Trophoblast cell (in vitro differentiated cells and primary cell): ENCODE data around the gene COL4A3.

Experiments
- DNase-seq, 2 donors: peaks; one replicate each; pipeline ENCODE4 v3.0.0-alpha.2; 2016
- H2AFZ ChIP-seq: 2 replicates; pipeline ENCODE4 v1.6.1; 2013; ENCODE audit warnings: low read length, moderate library complexity, mild to moderate bottlenecking; ENCODE audit not compliant: insufficient read depth, poor library complexity
- H2AK5ac ChIP-seq: 2 replicates; pipeline ENCODE4 v1.6.1; 2013; ENCODE audit warnings: mild to moderate bottlenecking, low read length
- H2BK120ac ChIP-seq: 2 replicates; pipeline ENCODE4 v1.6.1; 2013; ENCODE audit warnings: low read length, mild to moderate bottlenecking, moderate library complexity; ENCODE audit not compliant: insufficient read depth, poor library complexity
- H2BK12ac ChIP-seq: 2 replicates; pipeline ENCODE4 v1.6.1; 2013; ENCODE audit warnings: mild to moderate bottlenecking, low read length, moderate library complexity
- H2BK5ac ChIP-seq: 2 replicates; pipeline ENCODE4 v1.6.1; 2013; ENCODE audit warnings: low read length, low read depth, moderate library complexity, mild to moderate bottlenecking; ENCODE audit not compliant: poor library complexity
- H3K14ac ChIP-seq: 2 replicates; pipeline ENCODE4 v1.6.1; 2013; ENCODE audit warnings: mild to moderate bottlenecking, low read length
- H3K18ac ChIP-seq: 2 replicates; pipeline ENCODE4 v1.6.1; 2013; ENCODE audit warnings: mild to moderate bottlenecking, low read length
- H3K23ac ChIP-seq: 2 replicates; pipeline ENCODE4 v1.6.1; 2013; ENCODE audit warnings: low read length
- H3K27ac ChIP-seq: 2 replicates; pipeline ENCODE4 v1.5.1; 2013; ENCODE audit warnings: low read depth, mild to moderate bottlenecking, inconsistent platforms, low read length, moderate library complexity
- H3K27me3 ChIP-seq: 2 replicates; pipeline ENCODE4 v1.6.1; 2013; ENCODE audit warnings: inconsistent platforms, mild to moderate bottlenecking, low read length, moderate library complexity; ENCODE audit not compliant: insufficient read depth
- H3K36me3 ChIP-seq, 2 experiments: 1 replicate in 1 of 2; 2 replicates in 1 of 2; pipeline ENCODE4 v1.6.1; 2013; ENCODE audit warnings: low read length in 2 of 2, mild to moderate bottlenecking in 2 of 2, moderate library complexity in 1 of 2; ENCODE audit not compliant: insufficient read depth in 2 of 2, control insufficient read depth in 1 of 2
- H3K4ac ChIP-seq: 2 replicates; pipeline ENCODE4 v1.6.1; 2013; ENCODE audit warnings: low read depth, mild to moderate bottlenecking, low read length, moderate library complexity
- H3K4me1 ChIP-seq, 2 experiments: 1 replicate in 1 of 2; 2 replicates in 1 of 2; pipeline ENCODE4 v1.6.1; 2013; ENCODE audit warnings: low read length in 2 of 2, mild to moderate bottlenecking in 2 of 2, moderate library complexity in 1 of 2; ENCODE audit not compliant: insufficient read depth in 2 of 2, control insufficient read depth in 1 of 2
- H3K4me2 ChIP-seq: 2 replicates; pipeline ENCODE4 v1.6.1; 2013; ENCODE audit warnings: inconsistent platforms, mild to moderate bottlenecking, low read length, moderate library complexity
- H3K4me3 ChIP-seq: 2 replicates; pipeline ENCODE4 v1.5.1; 2013; ENCODE audit warnings: mild to moderate bottlenecking, low read depth, low read length, inconsistent platforms
- H3K79me1 ChIP-seq: one replicate; pipeline ENCODE4 v1.6.1; 2013; ENCODE audit warnings: low read length
- H3K79me2 ChIP-seq: 2 replicates; pipeline ENCODE4 v1.6.1; 2013; ENCODE audit warnings: low read length, mild to moderate bottlenecking; ENCODE audit not compliant: control insufficient read depth, insufficient read depth, poor library complexity
- H3K9ac ChIP-seq: 2 replicates; pipeline ENCODE4 v1.6.1; 2013; ENCODE audit warnings: mild to moderate bottlenecking, low read length
- H3K9me3 ChIP-seq: 2 replicates; pipeline ENCODE4 v1.6.1; 2013; ENCODE audit warnings: low read depth, mild to moderate bottlenecking, control low read depth, inconsistent platforms, low read length; ENCODE audit not compliant: insufficient read depth
- H4K12ac ChIP-seq: 2 replicates; pipeline ENCODE4 v1.6.1; 2013; ENCODE audit warnings: low read depth, mild to moderate bottlenecking, low read length, moderate library complexity
- H4K8ac ChIP-seq: 2 replicates; pipeline ENCODE4 v1.6.1; 2013; ENCODE audit warnings: low read depth, mild to moderate bottlenecking, low read length, moderate library complexity
- H4K91ac ChIP-seq: one replicate; pipeline ENCODE4 v1.6.1; 2013; ENCODE audit warnings: low read depth, mild to moderate bottlenecking, low read length, moderate library complexity
- WGBS: extraction: QIAGEN DNeasy Blood & Tissue Kit; methylation state at CpG from one replicate; pipeline ENCODE4 v1.1.7; 2013; ENCODE audit warnings: missing lambda C conversion rate; ENCODE audit not compliant: insufficient read length, insufficient coverage; ENCODE audit errors: extremely low coverage; 5-methylcytosine and 5-hydroxymethylcytosine counted together

COL4A3 gene

DNA sequence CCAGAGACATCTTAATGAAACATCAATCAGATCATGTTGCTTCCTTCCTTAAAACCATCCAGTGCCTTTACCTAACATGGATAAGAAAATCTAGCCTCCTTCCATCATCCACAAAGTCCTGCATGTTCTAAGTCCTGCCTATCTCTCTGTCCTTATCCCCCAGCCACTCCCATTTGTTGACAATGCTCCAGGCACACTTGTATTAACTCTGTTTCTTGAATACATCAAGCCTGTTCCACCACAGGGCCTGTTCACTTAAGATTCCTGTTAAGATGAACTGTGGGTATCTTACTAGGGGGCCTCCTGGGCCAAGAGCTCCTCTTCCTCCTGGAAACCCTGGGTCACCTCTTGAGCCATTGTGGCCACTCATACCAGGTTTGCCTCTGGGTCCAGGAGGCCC lies 46.1 kb upstream of the COL4A3 start:
- H3K4me3 ChIP-seq: no peak overlapping the region
- H2AK5ac ChIP-seq: no peak overlapping the region
- no peaks in the 10 kb centered on the region for H3K27me3 ChIP-seq
- no peak overlapping the region for H3K14ac ChIP-seq
- no peak overlapping the region for H3K27ac ChIP-seq
- no peak overlapping the region for H4K91ac ChIP-seq
- no peak overlapping the region for H3K4me2 ChIP-seq
- H2AFZ ChIP-seq: no peak overlapping the region
- DNase-seq: no peak
- H3K23ac ChIP-seq: no peak overlapping the region
- no peak overlapping the region for H2BK5ac ChIP-seq
- no peaks in the 10 kb centered on the region for H3K79me1 ChIP-seq
- no peaks in the 10 kb centered on the region for H3K4me1 ChIP-seq
- H4K12ac ChIP-seq: no peak overlapping the region
- no peak overlapping the region for H3K9ac ChIP-seq
- no peak overlapping the region for H3K18ac ChIP-seq
- no peaks in the 10 kb centered on the region for H3K9me3 ChIP-seq
- no peak overlapping the region for H2BK12ac ChIP-seq
- no peak overlapping the region for H3K4ac ChIP-seq
- no peak overlapping the region for H4K8ac ChIP-seq
- H3K79me2 ChIP-seq: no peaks in the 10 kb centered on the region
- H3K36me3 ChIP-seq: no peaks in the 10 kb centered on the region
- no peak overlapping the region for H2BK120ac ChIP-seq

DNA sequence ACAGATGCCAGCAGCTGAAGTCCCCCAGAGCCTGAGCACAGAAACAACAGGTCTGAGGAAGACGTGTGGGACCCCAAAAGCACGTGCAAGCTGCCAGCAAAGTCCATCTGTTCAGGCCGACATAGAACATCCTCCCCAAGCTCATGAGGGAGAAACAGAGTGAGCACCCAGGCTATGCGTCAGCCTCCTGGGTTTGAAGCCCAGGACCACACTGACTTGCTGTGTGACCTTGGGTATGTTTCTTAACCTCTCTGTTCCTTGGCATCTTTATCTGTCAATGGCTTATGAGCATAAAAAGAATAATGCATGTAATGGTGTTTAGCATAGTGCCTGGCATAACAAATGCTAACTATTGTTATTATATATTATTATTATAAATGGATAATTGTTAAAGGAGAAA lies 40.7 kb upstream of the COL4A3 start:
- Histone ChIP-seq H3K27me3 (no peaks in the 10 kb centered on the region), H4K91ac (no peak overlapping the region), H2AK5ac (no peak overlapping the region), H3K9ac (no peak overlapping the region), H3K27ac (no peak overlapping the region), H3K4me1 (no peaks in the 10 kb centered on the region), H2BK12ac (no peak overlapping the region), H3K4me2 (no peak overlapping the region), H3K79me2 (no peaks in the 10 kb centered on the region), H3K18ac (no peak overlapping the region), H2BK5ac (no peak overlapping the region), H3K79me1 (no peaks in the 10 kb centered on the region), H3K36me3 (no peaks in the 10 kb centered on the region), H4K8ac (no peak overlapping the region), H3K4ac (no peak overlapping the region), H3K4me3 (no peak overlapping the region), H3K23ac (no peak overlapping the region), H2BK120ac (no peak overlapping the region), H3K14ac (no peak overlapping the region), H4K12ac (no peak overlapping the region), H3K9me3 (no peaks in the 10 kb centered on the region), H2AFZ (no peak overlapping the region)
- DNase-seq: no peak
- no CpG with 5 or more reads among the region's 4 CpGs for WGBS

DNA sequence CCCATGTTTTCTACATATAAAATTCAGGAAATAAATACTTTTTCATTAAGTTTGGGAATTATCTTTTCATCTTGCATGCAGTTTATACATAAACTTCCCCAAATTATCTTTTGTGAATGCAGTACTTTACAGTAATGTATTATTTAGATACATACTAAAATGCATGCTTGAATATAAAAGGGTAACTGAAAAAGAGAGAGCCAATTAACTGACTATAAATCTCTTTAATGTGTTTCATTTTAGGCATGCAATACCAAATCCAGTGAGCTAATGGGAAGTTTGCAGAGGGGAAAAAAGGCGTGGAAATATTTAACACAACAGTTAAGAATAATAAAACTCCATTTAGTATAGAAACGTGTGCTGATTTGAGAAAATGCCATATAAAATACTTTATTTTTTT lies 39.6 kb upstream of the COL4A3 start:
- no CpG with 5 or more reads among the region's 2 CpGs for WGBS
- Histone ChIP-seq H3K23ac (no peak overlapping the region), H3K27ac (no peak overlapping the region)

DNA sequence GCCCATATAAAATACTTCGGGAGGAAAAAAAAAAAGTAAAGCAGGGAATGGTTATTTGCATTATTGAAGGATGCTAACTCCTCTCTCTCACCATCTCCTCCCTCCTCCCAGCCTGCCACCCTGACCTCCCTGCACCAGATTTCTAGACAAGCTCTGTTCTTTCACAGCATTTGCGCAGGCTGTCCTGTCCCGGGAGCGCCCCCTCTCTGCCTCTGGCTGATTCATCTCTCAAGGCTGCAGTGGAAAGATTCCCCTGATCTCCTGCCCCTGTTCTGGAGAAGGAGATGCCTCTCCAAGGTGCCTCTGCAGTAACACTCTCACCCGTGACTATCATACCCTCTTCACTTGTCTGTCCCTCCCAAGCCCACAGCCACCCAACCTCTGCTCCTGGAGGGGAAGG lies 38.9 kb upstream of the COL4A3 start:
- H2BK120ac ChIP-seq: no peak overlapping the region
- no CpG with 5 or more reads among the region's 5 CpGs for WGBS
- H3K27me3 ChIP-seq: no peaks in the 10 kb centered on the region
- H4K12ac ChIP-seq: no peak overlapping the region
- H3K79me2 ChIP-seq: no peaks in the 10 kb centered on the region
- H3K4me1 ChIP-seq: no peaks in the 10 kb centered on the region
- no peak overlapping the region for H3K23ac ChIP-seq
- H4K91ac ChIP-seq: no peak overlapping the region
- H2BK5ac ChIP-seq: no peak overlapping the region
- no peak for DNase-seq
- no peak overlapping the region for H3K4me2 ChIP-seq
- no peak overlapping the region for H3K4ac ChIP-seq
- H2AFZ ChIP-seq: no peak overlapping the region
- no peak overlapping the region for H4K8ac ChIP-seq
- H3K79me1 ChIP-seq: no peaks in the 10 kb centered on the region
- H3K9ac ChIP-seq: no peak overlapping the region
- H3K36me3 ChIP-seq: no peaks in the 10 kb centered on the region
- no peak overlapping the region for H3K27ac ChIP-seq
- no peak overlapping the region for H3K14ac ChIP-seq
- H2BK12ac ChIP-seq: no peak overlapping the region
- no peak overlapping the region for H3K18ac ChIP-seq
- no peak overlapping the region for H2AK5ac ChIP-seq
- no peaks in the 10 kb centered on the region for H3K9me3 ChIP-seq
- peak overlapping the region; percentile 53 for H3K4me3 ChIP-seq

More for the DNA sequence above, 39.6 kb upstream of the COL4A3 start:
- no peak overlapping the region for H2AK5ac ChIP-seq
- H3K9ac ChIP-seq: no peak overlapping the region
- no peaks in the 10 kb centered on the region for H3K9me3 ChIP-seq
- H3K36me3 ChIP-seq: no peaks in the 10 kb centered on the region
- no peak overlapping the region for H2BK120ac ChIP-seq
- no peaks in the 10 kb centered on the region for H3K79me2 ChIP-seq
- no peak overlapping the region for H4K91ac ChIP-seq
- no peaks in the 10 kb centered on the region for H3K27me3 ChIP-seq
- H3K4me3 ChIP-seq: no peak overlapping the region
- H2BK12ac ChIP-seq: no peak overlapping the region
- H3K79me1 ChIP-seq: no peaks in the 10 kb centered on the region
- no peak overlapping the region for H3K4ac ChIP-seq
- no peak overlapping the region for H2BK5ac ChIP-seq
- H3K4me1 ChIP-seq: no peaks in the 10 kb centered on the region
- H3K14ac ChIP-seq: no peak overlapping the region
- no peak overlapping the region for H4K8ac ChIP-seq
- H3K18ac ChIP-seq: no peak overlapping the region
- H2AFZ ChIP-seq: no peak overlapping the region
- no peak overlapping the region for H4K12ac ChIP-seq
- no peak overlapping the region for H3K4me2 ChIP-seq
- DNase-seq: no peak

DNA sequence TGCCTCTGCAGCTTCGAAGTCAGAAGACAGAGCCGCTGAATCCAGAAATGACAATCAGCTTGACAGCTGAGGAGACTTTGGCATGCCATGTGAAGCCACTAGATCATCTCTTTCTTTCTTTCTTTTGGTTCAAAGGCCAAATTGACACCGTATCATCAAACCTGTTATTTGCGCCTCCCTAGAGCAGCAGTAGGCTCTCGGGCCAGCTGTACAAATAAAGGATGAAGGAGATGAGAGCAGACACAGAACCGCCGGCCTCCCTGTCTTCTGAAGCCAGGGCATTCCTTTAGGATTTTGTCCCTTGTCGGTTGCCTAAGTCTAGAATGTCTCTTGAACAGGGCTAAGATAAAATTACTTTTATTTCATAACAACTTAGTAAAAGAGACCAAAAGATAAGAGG lies 37.2 kb upstream of the COL4A3 start:
- H3K27me3 ChIP-seq: no peaks in the 10 kb centered on the region
- no peak overlapping the region for H3K4me3 ChIP-seq
- H2AFZ ChIP-seq: no peak overlapping the region
- no peak overlapping the region for H4K12ac ChIP-seq
- H4K91ac ChIP-seq: no peak overlapping the region
- no peaks in the 10 kb centered on the region for H3K79me2 ChIP-seq
- H3K79me1 ChIP-seq: no peaks in the 10 kb centered on the region
- H2BK120ac ChIP-seq: no peak overlapping the region
- H3K9me3 ChIP-seq: no peaks in the 10 kb centered on the region
- H3K18ac ChIP-seq: no peak overlapping the region
- no peak overlapping the region for H3K14ac ChIP-seq
- no peak overlapping the region for H3K23ac ChIP-seq
- no peak overlapping the region for H2AK5ac ChIP-seq
- WGBS: no CpG with 5 or more reads among the region's 8 CpGs
- no peaks in the 10 kb centered on the region for H3K36me3 ChIP-seq
- no peak overlapping the region for H2BK5ac ChIP-seq
- H3K4me2 ChIP-seq: no peak overlapping the region
- no peak overlapping the region for H3K9ac ChIP-seq
- no peaks in the 10 kb centered on the region for H3K4me1 ChIP-seq
- no peak overlapping the region for H3K27ac ChIP-seq
- DNase-seq: no peak
- no peak overlapping the region for H3K4ac ChIP-seq
- no peak overlapping the region for H4K8ac ChIP-seq
- H2BK12ac ChIP-seq: no peak overlapping the region
